HG02623 (cell line): Measurements from ENCODE around the gene KCNB1.

Source experiments
- ATAC-seq: cut with Tn5 transposase; IDR thresholded peaks from one replicate; pipeline ENCODE4 v1.9.1; 2021; ENCODE audit warnings: moderate library complexity; ENCODE audit not compliant: unreplicated experiment

The KCNB1 gene

DNA sequence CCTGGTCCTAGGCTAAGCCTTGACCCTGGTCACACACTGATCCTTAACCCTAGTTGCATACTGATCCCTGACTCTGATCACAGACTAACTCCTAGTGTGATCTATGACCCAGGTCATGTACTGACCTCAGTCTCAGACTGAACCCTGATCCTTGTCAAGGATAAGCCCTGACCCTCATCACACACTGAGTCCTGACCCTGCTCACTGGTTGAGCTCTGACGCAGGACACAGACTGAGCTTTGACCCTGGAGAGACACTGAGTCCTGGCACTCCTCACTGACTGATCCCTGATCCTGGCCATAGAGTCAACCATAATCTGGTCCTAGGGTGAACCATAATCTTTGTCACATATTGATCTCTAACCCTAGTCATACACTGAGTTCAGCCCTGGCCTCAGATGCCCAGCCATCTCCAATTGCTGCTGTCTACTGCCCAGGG is 37.9 kb downstream of the KCNB1 start:
- no peak for ATAC-seq

DNA sequence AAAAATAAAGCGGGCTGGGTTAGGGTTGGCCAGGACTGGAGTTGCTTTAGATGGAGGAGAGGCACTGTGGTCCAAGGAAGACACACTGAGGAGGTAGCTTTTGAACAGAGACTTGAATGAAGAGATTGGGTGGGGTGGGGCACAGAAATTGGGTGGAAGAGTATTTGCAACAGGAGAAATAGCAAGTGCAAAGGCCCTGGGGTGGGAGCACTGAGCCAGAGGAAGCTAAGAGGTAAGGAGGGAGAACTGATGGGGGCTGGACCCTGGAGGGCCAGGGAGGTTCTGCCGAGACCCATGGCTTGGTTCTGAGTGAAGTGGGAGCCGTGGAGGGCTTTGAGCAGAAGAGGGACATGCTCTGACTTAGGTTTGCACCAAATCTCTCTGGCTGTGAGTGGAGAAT is 45.4 kb downstream of the KCNB1 start:
- ATAC-seq = no peak

DNA sequence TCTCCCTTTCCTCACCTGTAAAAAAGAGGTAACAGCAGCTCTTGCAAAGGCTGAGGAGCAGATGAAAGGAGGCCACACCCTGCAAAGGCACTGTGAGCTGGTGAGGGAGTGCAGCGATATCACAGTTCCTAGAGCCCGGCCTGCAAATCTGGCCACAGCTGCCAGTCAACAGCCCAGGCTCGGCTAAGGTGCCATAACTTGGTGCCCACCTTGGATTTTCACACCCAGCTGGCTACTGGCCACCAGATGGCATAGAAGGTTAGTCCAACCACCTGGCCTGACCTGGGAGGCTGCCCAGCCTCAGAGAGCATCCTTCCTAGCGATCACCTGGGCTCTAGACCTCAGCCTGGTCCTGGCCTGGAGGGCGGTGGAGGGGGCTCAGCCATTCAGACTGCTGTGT is 46.8 kb downstream of the KCNB1 start:
- ATAC-seq = no peak

DNA sequence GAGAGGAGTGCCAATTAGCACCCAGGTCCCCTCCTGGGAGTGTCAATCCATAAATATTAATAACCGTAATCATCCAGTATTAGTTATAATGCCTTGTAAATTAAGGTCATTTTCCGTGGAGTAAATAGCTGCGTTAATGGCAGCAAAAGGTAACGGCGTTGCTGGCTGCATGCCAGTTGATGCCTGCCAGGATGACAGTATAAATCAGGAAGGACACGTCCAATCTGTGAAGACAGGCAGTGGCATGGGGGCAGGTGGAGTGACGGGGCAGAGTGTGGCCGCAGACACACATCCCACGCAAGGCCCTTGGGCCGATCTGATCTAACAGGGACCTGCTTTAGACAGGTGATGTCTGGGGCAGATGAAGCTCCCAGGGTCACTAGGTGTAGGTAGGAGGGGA is 49.1 kb downstream of the KCNB1 start:
- ATAC-seq = no peak

DNA sequence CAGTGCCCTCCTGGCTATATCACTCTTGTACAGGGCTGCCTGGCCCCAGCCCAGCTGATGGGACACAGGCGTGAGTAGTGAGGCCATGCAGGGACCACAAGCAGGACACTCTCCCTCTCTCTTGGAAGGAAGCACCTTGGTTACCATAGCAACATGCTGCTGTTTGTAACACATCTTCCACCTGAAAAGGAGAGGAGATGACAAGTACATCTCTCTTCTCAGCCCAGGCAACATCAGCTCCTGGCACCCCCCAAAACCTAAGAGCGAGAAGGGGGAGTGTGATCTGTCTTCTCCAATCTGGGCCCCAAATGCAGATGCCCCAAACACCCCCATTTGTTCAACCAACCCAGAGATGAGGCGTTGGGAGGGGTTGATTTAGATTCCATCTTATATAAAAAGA is 49.9 kb downstream of the KCNB1 start:
- no peak for ATAC-seq

DNA sequence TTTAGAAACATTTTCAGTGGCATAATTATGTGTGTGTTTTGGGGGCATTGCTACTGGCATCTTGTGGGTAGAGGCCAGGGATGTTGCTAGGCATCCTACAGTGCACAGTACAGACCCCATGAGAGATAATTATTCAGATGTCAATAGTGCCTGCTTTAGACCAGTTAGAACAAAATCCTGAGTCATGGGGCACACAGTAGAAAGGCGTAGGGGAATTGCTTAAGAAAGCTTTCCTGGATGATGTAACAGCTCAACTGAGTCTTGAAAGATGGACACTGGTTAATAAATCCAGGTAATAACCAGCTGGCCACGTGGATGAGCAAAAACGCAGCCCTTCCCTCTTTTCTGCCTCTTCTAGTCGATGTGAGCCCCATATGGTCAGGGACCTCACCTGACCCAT is 51.1 kb downstream of the KCNB1 start:
- ATAC-seq = no peak

DNA sequence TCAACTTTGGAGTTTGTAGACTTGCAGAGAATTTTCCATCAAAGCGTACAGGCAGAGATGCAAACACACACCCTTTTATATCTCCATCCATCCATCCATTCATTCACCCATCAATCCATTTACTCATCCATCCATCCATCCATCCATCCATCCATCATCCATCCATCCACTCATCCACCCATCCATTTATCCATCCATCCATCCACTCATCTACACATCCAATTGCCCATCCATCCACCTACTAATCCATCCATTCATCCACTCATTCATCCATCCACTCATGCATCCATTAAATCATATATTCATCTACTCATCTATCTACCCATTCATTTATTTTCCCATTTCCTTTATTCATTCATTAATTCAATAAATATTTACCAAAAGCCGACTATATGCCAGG is 52.1 kb downstream of the KCNB1 start:
- no peak for ATAC-seq

DNA sequence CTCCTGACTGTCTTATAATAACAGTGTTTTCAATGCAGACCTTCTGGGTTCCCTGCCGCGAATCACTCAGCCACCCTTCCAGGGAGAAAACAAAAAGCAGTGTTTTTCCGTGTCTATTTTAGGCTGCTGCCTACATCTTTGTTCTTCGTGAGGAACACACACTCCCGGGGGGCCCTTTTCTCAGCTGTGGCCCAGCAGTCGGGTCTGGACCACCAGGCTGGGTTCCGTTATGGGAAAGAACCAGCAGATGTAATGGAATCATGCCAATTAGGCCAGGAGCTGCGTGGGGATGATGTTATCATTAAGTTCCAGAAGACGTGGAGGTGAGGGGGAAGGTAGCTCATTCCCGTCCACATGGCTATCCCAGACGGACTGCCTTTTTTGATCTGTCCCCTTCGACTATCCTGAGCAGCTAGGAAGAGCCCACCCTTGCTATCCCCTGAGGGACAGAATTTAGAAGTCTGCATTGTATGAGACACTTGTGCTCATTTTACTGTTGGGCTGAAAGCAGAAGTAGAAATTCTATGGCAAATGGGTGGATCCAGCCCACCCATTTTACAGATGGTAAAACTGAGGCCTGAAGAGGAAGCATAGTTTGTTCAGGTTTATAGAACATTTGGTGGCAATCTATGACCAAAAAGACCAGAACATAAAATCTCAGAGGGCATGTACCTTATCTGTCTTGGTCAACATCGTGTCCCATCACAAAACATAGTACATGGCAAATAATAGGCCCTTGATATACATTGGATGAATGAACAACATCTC is 54.5 kb downstream of the KCNB1 start:
- ATAC-seq = no peak

DNA sequence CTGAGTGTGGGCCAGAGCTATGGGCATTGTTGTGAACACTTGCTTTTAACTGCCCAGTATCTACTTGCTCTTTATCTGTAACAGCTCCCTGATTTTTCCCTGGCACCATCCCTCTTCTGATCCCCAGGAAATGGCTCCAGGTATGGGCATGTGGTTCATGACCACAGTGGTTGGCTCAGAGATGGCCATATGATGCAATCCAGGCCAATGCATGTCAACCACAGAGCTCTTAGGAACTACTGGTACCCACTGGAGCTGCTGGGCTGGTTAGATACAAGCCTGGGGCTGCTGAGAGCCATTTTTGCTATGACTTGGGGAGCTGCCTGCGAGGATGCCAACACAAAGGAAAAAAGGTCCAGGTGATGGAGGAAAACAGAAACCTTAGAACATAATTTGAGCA is 55.6 kb downstream of the KCNB1 start:
- ATAC-seq = no peak

DNA sequence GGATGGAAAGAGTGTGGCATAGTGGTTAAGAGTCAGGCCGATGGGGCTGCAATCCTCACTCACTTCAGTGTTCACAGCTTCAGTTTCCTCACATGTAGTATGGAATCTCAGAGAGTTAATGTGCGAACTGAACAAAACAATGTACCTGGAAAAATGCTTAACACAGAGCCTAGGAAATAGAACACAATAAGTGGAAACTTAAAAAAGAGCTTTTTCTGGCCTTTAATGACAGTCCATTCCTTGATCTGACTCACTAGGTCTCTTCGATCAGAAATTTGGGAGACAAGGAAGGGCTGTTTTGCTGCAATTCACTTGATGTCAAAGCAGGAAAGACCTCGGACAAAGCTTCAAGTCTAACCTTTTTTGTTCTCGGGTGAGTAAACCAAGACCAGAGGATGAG is 56.1 kb downstream of the KCNB1 start:
- ATAC-seq = no peak

DNA sequence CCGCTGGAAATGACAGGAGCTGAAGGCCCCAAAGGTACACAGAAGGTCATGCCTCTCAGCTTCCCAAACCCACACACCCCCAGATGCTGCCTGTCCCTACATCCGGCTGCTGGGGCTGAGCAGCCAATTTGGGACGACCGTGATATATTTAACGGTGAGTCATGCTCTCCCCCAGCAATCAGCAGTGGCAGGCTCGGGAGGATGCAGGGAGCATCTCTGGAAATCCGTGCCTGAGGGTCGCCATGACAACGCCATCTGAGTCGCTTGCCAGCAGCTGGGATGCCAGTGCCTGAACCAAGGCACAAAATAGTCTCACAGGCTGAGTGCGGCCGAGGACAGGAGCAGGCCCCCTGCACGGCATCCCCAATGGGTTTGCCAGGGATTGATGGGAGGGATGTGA is 57.9 kb downstream of the KCNB1 start:
- ATAC-seq = no peak

DNA sequence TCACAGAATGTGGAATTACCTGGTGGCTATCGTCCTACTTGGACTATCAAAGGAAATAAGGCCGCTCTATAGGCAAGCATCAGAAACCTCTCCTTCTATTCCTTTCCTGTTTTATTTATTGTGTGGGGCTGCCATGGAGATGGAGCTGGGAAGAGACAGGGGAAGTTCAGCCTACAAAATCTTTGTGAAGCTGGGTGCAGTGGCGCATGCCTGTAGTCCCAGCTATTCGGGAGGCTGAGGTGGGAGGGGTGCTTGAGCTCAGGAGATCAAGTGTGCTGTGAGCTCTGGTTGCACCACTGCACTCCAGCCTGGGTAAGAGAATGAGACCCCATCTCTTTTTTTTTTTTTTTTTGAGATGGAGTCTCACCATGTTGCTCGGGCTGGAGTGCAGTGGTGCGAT is 60.3 kb downstream of the KCNB1 start:
- no peak for ATAC-seq

DNA sequence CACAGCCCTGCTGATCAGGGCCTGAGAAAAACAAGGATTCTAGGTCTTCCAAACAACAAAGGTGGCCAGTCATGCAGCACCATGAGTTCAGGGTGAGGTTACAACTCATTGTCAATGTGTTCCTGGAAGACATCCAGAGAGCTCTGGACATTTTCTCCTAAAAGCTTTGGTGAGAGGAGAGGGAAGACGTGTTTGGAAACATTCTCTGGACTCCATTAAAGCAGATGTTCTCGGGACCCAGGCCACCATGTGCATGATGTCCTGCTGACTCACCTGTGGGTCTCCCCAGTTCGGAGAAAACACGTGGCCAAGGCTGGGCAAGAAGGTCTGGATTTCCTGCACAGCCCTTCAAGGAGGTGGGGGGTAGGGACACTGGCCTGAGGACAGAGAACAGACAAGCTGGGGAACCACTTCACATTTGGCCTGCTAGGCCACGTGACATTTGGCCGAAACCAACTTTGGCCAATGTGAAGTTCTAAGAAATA is 61.6 kb downstream of the KCNB1 start:
- ATAC-seq = no peak

DNA sequence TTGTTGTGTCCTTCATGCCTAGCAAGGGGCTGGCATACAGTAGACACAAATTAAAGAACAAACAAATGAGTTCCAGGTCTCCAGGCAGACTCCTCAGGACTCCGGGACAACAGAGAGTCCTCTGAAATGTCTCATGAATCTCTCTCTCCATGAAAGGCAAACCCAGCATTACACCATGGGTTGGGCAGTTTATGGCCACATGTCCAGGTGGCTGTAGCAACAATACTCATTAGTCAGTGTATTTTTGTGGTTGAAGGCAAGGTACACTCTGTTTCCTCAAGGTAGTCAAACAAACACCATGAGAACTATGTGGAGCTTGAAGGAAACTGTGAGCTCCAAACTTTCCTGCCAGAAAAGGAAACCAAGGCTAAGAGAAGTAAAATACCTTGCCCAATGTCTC is 62.2 kb downstream of the KCNB1 start:
- ATAC-seq = no peak

DNA sequence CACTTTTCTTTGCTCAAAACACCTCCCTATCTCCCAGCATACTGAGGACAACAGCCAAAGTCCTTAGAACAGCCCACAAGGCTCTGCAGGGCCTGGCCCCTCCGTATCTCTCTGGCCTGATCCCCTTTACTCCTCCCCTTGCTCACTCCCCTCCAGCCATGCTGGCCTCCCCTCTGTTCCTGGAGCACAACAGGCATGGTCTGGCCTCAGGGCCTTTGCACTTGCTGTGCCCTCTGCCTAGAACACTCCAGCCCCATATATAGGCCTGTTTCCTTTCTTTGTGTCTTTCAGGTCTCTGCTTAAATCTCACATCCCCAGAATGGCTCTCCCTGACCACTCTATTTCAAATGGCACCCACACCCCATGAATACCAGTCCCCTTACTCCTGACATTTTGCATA is 62.7 kb downstream of the KCNB1 start:
- no peak for ATAC-seq

DNA sequence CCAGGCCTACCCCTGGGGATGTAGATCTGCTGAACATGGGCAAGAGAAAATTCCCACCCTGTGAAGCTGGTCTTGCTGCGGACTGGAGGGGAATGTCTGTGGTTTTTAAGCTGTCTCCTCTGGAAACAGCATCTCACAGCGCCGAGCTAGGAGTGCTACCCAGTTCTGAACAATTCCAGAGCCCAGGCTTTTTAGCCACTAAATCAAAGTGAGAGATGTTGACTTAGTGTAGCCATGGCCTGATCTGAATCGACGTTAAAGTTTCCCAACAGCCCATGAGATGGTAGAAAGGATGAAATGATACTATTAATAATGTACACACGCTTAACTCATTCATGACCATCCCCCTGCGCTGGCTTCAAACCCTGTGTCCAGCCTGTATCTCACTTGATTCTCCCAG is 63.7 kb downstream of the KCNB1 start:
- ATAC-seq = no peak

DNA sequence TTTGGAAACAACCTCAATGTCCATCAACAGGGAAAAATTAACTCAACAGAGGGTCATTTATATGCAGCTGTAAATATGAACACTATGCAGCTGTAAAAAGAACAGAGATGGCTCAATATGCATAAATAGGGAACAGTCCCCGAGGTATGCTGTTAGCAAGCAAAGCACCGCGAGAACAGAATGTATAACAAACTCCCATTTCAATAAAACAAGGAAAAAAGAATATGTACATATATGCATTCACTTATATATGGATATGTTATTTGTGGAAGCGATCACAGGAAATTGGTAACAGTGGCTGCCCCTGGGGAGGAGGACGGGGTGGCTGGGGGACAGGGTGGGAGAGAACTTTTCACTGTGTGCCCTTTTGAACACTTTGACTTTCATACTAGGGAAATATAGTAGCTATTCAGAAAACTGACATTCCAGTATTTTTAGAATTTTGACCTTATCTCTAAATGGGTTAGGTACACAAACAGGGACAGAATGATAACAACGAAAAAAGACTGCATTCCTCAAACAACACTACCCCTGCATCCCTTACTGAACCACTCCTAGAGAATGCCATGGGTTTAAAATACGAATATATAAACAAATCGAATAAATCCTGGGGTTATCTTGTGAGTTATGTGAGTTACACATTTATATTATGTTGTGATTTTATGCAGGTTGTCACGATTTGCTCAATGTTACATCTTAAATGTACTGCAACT is 64.5 kb downstream of the KCNB1 start:
- ATAC-seq = no peak

DNA sequence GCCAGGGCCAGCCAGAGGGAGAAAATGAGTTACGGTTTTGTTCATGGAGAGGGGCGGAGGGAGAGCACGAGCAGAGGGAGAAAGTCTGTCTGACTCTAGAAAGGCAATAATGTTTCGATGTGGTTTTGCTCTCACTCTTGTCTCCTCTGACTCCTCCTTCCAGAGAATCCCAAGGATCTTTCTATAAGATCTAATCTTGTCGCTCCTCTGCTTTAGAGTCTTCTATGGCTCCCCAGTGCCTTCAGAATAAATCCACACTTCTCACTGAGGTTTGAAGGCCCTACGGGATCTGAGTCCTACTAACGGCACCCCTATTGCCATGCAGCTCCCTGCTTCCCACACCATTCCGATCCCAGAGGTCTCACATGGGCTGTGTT is 66.8 kb downstream of the KCNB1 start:
- ATAC-seq = no peak

DNA sequence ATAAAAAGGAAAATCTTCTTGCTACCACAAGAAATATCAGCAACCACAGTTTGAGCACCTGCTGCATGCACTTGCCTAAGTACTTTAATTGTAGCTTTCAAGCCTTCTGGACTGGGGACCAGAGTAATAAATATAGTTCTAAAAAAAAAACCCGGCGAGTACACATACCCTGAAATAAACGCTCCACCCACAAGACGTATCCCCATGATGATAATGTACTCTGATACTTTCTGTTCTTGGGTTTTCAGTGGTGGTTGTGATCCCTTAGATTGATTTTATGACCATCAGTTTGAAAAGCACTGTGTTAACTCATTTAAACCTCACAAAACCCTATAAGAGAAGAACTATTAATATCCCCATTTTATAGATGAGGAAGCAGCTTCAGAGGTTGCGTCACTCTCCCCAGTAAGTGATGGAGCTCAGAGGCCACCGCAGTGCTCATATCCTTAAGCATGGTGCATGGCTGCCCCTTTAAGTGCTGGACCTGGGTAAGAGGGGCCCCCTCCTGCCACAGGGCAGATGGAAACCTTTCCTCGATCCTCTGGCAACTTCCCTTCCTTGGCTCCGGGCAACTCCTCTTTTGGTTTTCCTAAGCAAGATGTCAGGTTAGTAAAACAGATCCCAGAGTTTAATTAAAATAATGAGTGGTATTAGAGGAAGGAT is 67.3 kb downstream of the KCNB1 start:
- ATAC-seq = no peak

DNA sequence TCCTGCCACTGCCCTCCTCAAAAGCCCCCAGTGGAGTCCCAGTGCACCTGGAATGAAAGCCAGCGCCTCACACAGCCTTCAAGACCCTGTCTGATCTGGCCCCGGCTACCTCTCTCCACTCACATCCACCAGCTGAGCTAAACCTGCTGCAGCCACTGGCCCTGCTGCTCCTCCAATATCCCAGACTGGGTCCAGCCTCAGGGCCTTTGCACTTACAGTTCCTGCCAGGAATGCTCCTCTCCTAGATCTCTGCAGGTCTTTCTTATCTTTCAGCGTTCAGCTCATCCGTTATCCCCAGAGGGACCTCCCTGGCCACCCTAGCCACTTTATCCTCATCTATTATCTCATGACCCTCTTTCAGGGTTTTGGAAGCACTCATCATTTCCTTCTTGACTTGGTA is 68.8 kb downstream of the KCNB1 start:
- ATAC-seq = no peak

DNA sequence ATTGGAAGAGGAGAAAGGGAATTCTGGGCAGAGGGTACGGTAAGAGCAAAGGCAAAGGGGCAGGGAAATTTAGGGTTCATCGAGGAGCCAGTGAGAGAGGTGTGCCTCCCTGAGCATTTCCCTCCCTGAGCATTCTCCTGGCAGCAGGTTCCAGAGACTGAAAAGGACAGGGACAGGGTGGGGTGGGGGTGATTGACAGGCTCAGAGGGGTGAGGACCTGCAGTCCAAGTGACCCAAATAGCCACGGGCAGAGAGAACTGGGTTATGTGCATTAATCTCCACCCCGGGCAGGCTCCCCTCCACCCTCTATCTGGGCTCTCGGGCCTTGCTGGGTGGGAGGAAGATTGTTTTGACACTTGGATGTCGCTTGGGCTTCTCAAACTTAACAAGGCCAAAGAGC is 69.5 kb downstream of the KCNB1 start:
- no peak for ATAC-seq

DNA sequence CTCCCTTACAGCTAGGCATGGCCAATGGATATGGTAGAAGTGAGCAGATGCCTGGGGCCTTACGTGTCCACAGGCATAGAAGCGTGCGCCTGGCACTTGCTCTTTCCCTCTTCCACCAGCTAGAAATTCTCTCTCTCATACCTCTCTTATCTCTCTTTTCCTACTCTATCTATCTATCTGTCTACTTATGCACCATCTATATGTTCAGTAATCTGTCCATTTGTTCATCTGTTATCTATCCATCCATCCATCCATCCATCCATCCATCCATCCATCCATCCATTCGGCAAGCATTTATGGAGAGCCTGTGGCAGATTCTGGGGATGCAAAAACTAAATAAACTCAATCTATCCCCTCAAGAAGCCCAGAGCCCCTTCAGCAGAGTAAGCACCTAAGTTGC is 70.2 kb downstream of the KCNB1 start:
- no peak for ATAC-seq
